NCI-H1092 (cell line): Measurements from ENCODE around the gene BPIFB2.
A peak's percentile ranks its signal among the peaks of the same experiment; 100 is the strongest.
"Not testable (repeated sequence)": the region's sequence is repeated elsewhere in the genome, so short reads cannot be mapped to it uniquely, and the experiment has no call there.

Source experiments
- DNase-seq: peaks from one replicate; lab custom pipeline; 2025; lab: John Stamatoyannopoulos, UW

Gene BPIFB2

DNA sequence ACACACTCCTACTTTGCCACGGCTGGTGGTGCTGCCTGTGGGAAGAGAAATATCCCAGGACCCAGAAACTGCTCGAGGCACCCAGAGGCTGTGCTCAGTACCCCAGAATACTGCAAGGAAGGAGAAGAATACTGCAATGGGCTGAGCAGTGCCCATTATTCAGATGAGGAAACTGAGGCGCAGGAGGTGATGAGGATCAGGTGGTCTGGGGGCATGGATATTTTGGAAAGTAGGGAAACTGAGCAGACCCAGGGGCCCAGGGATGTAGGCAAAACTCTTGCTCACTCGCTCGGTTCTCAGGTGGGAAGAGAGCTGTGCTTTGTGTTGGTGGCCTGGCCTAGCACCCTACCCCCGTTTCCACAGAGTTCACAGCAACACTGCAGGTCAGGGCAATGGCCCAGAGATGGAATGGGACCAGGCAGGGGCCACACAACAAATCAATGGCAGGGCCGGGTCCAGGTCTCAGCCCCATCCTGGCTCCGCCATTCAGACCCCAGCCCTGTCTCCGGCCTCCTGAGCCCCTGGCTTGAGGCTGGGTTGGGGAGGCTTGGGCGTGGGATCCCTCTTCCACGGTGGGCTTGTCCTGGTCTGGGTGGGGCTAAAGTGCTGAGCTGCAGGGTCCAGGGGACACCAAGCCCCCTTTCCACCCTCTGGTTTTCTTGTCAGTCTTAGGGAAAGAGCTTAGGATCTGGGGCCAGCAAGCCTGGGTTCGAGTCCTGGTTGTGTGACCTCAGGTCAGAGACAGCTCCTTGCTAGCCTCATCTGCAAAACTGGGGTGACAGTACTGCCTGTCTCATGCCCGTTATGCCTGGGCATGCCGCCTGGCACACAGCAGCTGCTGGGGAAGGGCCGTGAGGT, 37.2 kb upstream of the BPIFB2 start:
- no peak for DNase-seq

DNA sequence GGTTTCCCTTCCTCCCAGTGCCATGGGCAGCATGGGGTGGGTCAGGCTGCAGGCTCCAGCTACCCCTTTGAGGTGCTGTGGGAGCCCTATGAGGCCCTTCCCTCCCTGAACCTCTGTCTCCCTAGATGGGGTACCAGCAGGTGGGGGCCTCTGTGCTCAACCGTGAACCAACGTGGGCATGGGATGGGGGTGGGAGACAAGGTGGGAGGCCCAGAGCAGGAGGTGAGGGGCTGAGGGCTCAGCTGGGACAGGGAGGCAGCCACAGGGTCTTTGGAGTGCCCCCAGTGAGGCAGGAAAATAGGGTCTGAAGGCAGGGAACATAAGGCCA, 36.6 kb upstream of the BPIFB2 start:
- DNase-seq = no peak

DNA sequence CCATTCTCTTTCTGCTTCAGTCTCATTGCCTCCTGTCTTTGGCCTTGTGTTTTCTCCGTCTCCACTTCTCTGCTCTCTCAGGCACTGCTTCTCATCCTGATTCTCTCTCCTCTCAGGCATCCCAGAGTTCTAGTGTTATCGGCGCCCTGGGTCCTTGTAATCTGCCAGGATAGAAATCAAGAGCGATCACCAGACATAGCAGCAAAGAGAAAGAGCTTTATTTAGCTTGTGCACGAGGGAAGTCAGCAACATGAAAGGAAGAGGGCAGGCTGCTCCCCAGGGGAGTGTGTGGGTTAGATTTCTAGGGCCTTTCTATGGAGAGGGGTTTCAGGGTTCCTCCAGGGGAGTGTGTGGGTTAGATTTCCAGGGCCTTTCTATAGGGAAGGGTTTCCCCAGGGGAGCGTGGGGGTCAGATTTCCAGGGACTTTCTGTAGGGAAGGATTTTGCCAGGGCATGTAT, 35.8 kb upstream of the BPIFB2 start:
- DNase-seq = no peak

DNA sequence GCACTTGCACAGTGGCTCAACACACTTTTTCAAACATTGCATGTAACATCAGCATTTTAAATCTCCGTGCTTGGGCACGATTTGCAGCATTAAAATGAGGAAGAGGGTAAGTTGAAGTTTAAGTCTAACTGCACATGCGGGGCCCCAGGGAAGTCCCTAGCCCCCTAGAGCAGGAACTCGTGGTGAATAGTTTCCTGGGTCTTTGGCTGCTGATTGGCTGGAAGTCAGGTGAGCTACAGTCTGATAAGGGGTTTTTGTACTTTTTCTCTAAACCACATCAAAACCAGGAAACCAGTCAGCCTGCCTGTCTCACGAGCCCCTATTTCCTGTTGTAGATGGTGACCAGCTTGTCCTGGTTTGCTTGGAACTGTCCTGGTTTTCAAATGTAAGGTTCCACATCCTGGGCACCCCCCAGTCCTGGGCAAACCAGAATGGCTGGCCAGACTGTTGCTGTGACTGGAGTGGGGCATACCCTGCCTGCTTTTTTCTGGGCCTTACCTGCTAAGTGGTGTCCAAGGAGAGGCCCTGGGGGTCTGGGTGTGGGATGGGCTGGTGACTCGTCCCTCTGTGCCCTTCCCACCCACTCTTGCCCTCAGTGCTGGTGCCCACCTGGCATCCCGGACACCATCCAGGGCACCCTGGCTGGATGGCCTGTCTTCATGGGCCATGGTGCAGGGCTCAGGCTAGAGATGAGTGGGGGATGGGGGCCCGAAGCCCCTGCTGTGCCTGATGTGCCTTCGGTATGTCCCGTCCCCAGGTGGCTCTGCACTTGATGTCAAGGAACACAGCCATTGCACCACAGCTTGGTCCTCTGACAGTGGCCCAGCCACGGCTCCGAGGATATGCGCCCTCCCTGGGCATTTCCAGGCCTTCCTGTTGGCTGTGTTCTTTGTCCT, 35.1 kb upstream of the BPIFB2 start:
- DNase-seq = no peak

DNA sequence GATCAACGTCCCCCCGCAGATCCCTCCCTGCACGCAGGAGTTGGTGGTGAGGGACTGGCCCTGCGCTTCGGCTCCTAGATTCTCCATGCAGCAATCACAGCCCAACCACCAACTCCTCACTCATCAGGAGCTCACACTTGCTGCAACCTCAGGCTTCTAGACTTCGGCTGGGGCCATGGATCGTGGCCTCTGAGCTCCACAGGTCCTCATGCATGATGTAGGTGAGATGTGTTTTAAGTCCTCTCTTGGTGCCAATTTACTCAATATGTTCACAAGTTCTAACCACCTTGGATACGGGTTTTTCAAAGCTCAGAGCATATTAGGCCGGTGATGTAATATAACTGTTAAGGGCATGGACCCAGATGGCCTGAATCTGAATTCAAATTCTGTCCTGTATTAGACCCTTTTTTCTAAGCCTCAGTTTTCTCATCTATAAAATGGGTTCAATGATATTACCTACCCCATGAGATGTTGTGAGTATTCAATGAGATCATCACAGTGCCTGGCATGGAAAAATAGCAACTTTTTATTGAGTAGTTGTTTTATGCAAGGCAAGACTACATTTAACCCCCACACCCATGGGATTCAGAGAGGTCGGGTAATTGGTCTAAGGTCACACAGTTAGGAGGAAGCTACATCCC, 34.3 kb upstream of the BPIFB2 start:
- no peak for DNase-seq

DNA sequence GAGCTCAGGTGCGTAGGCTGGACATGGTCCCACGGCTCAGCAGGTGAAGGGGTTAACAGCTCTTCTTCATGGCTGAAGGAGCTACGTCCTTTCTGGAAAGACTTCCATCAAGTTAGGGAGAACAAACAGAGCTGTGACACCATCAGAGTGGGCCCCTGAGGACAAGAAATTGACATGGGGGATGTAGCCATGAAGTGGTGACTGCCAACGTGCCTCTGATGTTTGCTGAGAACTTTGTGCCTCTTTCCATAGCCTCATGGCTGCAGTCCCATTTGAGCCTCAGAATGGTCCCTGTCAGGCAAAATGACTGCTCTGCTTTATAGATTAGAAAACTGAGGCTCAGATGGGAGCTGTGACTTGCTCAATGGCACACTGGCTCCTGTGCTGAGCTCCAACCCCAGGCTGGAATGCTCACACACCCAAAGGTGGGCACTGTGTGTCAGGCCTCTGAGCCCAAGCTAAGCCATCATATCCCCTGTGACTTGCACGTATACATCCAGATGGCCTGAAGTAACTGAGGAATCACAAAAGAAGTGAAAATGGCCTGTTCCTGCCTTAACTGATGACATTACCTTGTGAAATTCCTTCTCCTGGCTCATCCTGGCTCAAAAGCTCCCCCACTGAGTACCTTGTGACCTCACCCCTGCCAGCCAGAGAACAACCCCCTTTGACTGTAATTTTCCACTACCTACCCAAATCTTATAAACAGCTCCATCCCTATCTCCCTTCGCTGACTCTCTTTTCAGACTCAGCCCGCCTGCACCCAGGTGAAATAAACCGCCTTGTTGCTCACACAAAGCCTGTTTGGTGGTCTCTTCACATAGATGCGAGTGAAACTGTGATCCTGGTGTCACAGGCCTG, 33.1 kb upstream of the BPIFB2 start:
- not testable (repeated sequence) for DNase-seq

DNA sequence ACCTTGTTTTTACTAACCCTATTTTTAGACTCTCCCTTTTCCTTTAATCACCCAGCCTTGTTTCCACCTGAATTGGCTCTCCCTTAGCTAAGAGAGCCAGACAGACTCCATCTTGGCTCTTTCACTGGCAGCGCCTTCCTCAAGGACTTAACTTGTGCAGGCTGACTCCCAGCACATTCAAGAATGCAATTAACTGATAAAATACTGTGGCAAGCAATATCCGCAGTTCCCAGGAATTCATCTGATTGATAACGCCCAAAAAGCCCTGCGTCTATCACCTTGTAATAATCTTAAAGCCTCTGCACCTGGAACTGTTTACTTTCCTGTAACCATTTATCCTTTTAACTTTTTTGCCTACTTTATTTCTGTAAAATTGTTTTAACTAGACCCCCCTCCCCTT, 32.4 kb upstream of the BPIFB2 start:
- DNase-seq = not testable (repeated sequence)

DNA sequence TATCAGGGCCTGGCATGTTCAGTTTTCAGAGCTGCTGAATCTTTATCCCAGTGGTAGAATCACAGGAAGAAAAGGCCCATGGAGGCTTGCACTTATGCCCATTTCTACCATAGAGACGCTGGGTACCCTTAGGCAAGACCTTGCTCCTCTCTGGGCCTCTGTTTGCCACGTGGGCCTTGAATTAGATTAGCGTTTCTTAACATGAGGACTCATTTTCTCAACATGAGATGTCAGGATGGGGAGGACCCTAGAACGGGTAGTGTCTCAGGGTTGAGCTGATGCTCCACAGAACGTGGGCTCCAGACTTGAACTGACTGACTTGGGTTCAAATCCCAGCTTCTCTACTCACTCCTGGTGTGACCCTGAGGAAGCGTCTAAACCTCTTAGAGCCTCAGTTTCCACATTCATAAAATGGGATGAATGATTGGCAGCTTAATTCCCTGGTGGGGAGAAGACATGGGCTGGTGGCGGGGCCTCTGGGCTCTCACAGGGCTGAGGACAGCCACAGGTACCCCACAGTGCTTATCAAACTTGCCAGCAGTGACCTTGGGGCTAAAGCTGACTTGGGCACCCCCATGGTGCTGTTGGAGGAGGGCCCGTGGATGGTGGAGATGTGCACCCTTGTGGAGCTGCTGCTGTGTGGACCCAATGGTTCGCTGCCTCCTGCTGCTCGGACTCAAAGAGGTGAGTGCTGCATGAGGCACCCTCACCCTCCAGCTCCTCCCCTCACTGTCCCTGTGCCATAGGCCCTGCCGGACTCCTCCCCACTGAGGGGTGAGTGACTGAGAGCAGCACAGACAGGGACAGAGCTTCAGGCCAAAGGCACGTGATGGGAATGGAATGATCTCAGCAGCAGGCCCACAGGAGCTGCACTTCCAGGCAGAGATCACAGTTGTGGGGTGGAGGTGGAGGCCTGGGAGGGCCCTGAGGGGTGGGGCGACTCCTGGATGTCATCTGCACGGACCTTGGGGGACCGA, 31.5 kb upstream of the BPIFB2 start:
- DNase-seq = no peak

DNA sequence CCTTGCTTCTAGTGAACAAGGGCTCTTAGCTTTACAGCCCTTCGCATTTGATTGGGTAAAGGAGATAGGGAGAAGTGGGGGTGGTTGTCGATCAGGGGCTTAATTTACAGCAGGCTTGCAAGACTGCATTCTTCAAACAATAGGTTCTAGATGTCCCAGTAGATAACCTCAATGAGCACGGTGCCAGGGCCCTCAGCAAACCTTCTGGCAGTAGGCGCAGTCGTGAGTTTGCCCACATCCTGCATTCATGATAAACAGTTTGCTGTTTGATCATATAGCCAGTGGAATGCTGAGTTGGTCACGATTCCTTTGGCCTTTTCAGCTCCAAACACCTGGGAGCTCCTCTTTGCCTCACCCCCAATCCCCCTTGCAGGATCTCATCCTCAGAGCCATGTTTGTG, 30.8 kb upstream of the BPIFB2 start:
- no peak for DNase-seq

DNA sequence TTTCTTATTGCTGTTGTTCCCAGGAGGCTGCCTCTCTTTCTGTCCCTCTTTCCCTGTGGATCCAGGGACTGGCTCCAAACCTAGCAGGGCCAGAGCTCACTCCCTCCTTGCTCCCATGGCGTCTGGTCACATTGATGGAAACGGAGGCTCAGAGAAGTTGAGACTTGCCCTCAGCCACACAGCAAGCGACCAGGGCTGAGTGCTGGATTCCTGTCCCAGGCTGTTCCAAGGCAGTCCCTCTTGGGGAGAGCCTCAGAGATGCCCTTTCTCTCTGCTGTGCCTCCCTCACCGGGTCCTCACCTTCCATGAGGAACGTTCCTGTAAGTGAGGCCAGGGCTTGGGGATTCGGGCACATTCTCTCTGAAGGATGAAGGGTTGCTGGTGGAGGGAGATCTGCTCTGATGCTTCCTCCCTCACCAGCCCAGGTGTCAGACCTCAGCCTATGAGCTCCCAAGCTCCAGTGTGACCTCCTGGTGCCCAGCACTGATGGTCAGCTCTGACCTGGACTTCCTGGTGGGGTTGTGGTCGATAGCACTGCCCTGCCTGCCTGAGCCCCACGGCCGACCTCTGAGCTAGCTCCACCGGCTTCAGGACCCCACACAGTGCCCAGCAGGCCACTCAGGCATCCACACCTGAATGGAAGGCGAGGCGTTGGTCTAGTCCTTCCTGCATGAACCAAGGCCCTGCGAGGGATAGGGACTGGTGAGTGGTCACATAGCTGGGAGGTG, 30.1 kb upstream of the BPIFB2 start:
- no peak for DNase-seq

DNA sequence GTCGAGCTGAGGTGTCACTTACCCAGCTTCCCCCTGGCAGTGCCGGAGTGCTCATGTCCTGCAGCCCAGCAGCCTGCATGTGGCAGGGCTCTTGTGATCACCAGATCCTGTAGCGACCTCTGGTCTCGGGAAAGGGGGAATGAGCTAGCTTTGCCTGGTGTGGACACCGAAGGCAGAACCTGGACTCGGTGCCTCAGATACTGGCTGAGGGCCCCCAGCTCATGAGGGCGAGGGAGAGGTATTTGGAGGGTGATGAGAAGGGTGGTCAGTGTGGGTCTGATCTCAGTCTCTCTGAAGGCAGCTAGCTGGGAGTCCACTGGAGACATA, 29.5 kb upstream of the BPIFB2 start:
- no peak for DNase-seq

DNA sequence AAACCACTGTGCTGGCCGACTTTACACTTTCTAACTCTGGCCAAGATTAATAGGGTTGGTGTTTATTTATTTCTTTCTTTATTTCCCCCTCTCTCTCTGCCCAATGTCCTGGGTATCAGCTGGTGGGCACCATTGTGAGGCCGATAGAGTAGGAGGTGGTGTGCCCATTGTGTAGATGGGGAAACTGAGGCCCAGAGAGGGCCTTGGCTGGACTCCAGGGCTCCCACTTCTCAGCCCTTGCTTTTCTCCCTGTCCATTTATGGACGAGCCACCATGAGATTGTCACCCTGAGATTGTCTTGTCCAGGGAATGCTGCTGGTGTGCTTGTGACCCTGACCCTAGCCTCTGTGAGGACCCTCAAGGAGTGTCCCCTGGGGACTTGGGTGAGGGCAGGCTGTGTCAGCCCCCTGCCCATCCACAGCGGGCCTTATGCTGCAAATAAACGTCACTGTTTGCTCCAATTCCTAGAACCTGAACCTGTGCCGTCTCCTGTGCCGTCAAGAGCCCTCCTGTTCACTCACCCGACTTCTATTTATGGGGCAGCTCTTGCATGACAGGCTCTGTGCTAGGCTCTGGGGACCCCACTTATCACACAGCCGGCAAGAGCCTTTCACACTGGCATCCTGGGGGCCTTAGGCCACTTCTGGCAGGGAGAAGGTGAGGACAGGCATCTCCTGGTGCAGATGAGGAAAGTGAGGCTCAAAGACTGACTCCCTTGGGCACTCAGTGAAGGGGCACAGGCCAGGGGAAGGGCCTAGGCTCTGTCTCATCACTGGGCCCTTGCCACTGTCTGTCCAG, 28.1 kb upstream of the BPIFB2 start:
- no peak for DNase-seq

DNA sequence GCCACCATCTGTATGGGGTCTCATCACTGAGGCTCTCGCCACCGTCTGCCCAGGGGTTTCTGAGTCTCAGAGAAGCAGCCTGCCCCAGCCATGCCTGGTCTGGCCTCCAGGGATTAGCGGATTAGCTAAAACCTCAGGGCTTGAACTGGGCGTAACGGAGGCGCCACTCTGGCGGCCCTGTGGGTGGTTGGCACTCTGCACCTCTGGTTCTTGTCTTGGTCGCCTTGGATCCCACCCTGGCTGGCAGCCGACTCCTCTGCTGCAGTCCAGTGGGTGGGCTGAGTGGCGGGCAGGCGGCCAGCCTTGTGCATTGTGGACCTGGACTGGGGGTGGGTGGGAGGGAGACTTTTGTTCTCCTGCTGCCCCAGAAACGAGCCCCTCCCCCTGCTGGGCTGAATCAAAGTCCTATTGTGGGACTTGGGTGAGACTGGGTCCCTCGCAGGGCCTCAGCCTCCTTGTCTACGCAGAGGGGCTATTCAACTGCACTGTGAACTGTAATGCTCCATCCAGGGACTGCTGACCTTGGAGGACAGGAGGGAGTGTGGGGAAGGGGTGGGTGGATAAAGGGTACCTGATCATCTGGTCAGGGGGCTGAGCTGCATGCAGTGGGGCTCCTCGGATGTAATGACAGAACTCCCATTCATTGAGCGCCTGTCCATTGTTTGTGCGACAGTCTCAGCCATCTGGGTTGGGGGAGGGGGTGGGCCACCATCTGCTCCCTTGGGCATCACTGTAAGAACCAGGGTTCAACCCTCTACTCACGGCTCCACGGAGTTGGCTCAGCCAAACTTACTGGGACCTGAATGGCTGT, 27.2 kb upstream of the BPIFB2 start:
- DNase-seq = peak; percentile 93

DNA sequence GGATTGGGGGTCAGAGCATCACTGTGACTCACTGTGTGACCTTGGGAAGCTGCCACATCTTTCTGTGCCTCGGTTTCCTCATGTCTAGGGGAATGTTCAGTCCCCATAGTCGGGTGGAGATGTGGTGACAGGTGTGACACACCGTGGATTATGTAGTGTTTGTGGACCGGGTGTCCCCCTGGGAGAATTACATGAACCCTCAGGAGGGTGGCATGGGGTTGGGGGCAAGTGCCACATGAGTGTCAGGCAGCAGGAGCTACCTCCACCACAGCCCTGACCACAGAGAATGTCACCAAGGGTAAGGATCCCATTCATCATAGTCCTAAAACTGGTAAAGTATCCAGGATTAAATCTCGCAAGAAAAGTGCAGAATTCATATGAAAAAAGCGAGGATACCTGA, 26.5 kb upstream of the BPIFB2 start:
- no peak for DNase-seq

DNA sequence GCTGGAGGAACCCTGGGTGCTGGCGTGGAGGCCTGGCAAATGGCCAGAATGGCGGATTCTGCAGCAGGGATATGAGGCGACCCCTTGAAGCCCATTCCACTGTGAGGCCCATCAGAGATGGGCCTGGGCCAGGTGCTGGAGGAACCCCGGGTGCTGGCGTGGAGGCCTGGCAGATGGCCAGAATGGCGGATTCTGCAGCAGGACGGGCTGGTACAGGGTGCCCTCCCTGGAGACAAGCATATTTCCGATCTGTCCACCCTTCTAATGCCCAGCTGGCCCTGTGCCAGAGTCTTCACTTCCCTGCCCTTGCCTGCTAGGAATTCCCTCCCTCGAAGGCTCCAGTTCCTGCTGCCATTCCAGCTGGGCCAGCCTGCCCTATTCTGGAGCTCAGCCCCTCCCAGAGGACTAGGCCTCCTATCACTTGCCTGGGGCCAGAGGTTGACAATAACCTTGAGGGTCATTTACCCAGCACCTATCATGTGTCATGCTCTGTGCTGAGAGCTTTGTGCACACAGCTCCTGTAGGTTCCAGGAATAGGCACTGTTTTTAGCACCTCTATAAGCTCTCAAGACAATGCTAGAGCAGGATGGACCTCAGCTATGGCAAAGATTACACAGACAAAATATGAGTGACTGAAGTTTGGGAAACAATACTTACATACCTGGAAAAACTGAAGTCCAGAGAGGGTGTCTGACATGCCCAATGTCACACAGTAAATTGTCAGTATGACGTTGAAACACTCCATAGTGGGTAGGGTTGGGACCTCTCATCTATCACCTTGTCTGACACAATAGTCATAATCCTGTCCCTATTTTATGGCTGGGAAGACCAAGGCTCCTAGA, 24.7 kb upstream of the BPIFB2 start:
- DNase-seq = peak; percentile 76

DNA sequence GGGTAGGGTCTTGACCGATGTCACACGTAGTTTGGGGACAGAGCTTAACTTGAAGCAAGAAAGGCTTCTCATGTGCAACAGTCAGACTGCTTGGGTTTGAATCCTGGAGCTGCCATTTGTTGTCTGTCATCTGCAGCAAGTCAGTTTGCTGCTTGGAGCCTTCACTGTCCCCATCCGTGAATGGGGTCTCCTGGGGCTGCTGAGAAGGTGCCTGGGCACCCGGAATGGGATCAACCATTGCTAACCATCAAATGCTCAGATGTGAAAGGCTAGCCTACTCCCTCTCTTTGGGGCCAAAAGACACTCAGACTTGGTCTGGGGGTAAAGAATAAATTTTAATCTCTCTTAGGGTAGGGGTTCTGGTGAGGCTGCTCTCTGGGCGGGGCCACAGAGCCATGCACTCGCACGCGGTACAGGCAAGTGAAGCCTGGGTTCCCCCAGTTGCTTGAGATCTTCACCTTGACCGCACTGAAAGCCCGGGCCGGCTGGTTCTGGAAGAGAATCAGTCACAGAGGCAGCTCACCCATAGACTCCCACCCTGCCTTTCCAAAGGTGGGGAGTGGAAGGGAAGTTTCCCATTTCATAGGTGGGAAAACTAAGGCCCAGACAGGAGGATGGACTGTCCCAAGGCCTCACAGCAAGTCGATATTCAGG, 23.9 kb upstream of the BPIFB2 start:
- no peak for DNase-seq

DNA sequence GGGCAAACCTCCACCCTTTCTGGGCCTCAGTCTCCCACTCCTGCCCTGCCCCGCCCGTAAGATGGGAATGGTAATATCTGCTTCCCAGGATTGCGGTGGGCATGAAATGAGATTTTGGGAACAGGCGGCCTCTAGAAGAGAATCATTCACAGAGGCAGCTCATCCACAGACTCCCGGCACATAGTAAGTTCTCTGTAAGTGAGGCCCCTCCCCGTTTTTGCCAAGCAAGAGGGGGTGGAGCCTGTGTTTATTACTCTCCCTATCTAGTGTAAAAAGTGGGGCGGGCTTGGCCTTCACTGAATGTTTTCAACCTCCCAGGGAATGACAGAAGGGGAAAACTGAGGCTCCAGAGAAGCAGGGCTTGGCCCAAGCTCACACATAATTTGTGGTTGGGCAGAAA, 23.3 kb upstream of the BPIFB2 start:
- no peak for DNase-seq
